Muscle layer of duodenum (tissue), 2 donors: ENCODE measurements around the gene TNNC2.

Source experiments
- H3K27ac ChIP-seq: one replicate; pipeline ENCODE4 v1.7.0; 2013; ENCODE audit warnings: mild to moderate bottlenecking, low read length
- H3K27me3 ChIP-seq: one replicate; pipeline ENCODE4 v1.7.0; 2013; ENCODE audit warnings: low read depth, mild to moderate bottlenecking, control low read depth, low read length
- H3K36me3 ChIP-seq, 2 donors: one replicate each; pipeline ENCODE4 v1.7.0; 2013; ENCODE audit warnings: low read length in 2 of 2, control low read depth in 1 of 2, mild to moderate bottlenecking in 1 of 2; ENCODE audit not compliant: insufficient read depth in 2 of 2, control insufficient read depth in 1 of 2
- H3K4me1 ChIP-seq, 2 donors: one replicate each; pipeline ENCODE4 v1.7.0; 2013; ENCODE audit warnings: low read length in 2 of 2, mild to moderate bottlenecking in 2 of 2, control low read depth in 1 of 2, moderate library complexity in 1 of 2; ENCODE audit not compliant: insufficient read depth in 2 of 2, control insufficient read depth in 1 of 2
- H3K4me3 ChIP-seq, 2 donors: one replicate each; pipeline ENCODE4 v1.7.0; 2013; ENCODE audit warnings: low read length in 2 of 2, low read depth in 1 of 2, mild to moderate bottlenecking in 1 of 2
- H3K9me3 ChIP-seq, 2 donors: one replicate each; pipeline ENCODE4 v1.7.0; 2013; ENCODE audit warnings: low read length in 2 of 2, control low read depth in 1 of 2, mild to moderate bottlenecking in 1 of 2; ENCODE audit not compliant: control insufficient read depth in 1 of 2
- donor health status: healthy.

TNNC2 gene

DNA sequence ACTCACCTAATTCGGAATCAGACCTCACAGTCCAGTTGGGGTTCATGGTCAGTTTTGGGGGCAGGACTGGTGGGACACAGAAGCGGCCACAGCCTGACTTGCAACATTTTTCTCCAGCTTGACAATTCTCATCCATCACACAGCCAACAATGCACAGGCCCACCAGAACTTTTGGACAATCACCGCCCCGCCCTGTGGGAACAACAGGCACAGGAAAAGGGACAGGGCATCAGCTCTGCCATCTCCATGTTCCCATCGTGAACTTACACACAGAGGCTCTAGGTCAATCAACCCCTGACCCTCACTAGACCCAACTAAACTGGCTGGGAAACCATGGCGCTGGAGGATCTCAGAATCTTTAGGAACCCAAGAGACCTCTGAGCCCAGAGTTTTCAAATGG lies 51.7 kb downstream of the TNNC2 start:
- H3K9me3 ChIP-seq, result no peaks in the 10 kb centered on the region
- H3K4me1 ChIP-seq, result peaks cover 17 to 20% of the 10 kb centered on the region in 2 donors
- no peak overlapping the region for H3K4me3 ChIP-seq
- no peak overlapping the region for H3K27ac ChIP-seq
- no peaks in the 10 kb centered on the region for H3K27me3 ChIP-seq
- H3K36me3 ChIP-seq, result peaks cover 0 to 3% of the 10 kb centered on the region in 2 donors

DNA sequence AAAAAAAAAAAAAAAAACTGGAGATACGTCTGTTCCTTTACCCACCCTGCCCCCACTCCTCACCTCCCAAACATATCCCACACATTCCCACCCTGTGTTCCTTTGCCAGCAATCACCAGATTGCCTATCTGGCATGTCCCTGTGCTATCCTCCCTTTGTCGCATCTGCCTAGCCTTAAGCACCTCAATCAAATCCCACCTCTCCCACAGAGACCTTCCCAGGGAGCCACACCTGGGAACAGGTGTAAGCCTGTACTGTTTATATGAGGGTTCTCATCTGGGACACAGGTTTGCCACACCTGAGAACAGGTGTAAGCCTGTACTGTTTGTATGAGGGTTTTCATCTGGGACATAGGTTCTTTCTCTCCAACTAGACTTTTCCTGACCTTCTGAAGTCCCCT lies 52.2 kb downstream of the TNNC2 start:
- Histone ChIP-seq H3K4me3 (no peak overlapping the region), H3K4me1 (peaks cover 17% of the 10 kb centered on the region in 2 donors), H3K27ac (no peak overlapping the region)

More for the DNA sequence above, 52.2 kb downstream of the TNNC2 start:
- no peaks in the 10 kb centered on the region for H3K27me3 ChIP-seq
- H3K36me3 ChIP-seq, result peaks cover 0 to 3% of the 10 kb centered on the region in 2 donors
- H3K9me3 ChIP-seq, result no peaks in the 10 kb centered on the region
